DMS53 (cell line): ENCODE results near the gene BGLAP.

Experiments
- DNase-seq: peaks from one replicate; lab custom pipeline; 2025; lab: John Stamatoyannopoulos, UW

BGLAP gene

DNA sequence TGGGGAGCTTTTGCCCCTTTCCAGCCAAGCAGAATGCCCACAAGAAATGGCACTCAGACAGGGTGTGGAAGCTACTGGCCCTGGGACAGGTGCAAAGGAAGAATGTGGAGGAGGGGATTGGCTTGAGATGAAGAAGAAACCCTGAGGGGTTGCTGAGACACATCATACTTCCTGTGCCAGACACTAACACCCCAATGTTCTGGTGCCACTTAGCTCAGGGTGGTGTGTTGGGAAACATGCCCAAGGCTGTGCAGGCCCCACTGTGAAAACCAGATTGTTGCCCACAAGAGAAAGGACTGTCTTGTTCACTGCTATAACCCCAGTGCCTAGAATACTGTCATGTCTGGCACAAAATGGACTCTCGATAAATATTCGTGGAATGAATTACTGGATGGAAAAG, 15.7 kb downstream of the BGLAP start:
- no peak for DNase-seq

DNA sequence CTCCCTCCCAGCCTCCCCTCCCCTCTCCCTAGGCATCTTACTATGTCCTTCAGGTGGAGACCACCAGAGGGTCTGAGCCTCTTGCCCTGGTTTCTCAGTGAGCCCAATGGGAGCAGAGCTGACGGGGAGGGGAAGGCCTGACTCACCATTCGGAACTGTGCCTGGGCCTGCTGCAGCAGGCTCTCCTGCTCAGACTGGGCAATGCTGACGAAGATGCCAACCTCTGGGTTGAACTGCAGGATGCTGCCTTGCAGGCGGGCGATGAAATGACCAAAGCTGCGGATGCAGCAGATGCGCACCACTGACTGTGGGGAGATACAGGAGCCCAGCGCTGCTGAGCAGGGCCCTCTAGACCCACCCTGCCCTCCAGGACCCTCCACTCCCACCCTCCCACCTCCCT, 16.9 kb downstream of the BGLAP start:
- DNase-seq: no peak

DNA sequence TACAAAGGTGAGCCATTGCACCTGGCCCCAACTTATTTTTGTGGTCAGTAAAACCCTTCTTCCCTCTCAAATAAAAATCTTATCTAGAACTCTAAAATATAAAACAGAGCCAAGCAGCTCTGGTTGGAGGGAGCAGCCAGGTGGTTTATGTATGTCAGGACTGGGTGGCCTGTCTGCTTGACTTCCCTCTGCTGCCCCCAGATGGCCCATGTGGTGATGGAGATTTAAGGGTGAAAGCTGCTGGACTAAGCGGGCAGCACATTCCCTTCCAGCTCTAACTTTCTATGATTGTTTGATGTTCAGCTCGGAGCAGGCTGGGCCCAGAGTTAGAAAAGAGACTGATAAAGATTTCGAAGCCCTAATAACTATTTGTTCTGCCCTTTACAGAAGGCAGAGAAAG, 17.8 kb downstream of the BGLAP start:
- no peak for DNase-seq

DNA sequence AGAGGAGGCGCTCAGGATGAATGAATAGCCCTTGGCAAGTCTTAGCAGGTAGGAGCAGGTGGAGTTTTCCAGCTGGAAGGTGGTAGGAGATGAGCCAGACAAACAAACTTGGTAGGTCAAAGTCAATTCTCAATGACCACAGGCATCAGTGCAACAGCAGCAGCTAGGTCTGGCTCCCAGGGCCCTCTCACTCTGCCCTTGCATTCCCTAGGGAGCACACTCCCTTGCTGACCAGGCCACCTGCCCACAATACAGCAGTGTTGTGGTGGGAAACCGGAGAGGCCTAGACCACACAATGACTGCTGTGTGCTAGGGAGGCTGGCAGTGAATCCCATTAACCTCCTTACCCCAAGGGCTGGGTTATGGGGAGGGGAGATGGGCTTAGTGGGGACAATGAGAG, 18.9 kb downstream of the BGLAP start:
- no peak for DNase-seq

DNA sequence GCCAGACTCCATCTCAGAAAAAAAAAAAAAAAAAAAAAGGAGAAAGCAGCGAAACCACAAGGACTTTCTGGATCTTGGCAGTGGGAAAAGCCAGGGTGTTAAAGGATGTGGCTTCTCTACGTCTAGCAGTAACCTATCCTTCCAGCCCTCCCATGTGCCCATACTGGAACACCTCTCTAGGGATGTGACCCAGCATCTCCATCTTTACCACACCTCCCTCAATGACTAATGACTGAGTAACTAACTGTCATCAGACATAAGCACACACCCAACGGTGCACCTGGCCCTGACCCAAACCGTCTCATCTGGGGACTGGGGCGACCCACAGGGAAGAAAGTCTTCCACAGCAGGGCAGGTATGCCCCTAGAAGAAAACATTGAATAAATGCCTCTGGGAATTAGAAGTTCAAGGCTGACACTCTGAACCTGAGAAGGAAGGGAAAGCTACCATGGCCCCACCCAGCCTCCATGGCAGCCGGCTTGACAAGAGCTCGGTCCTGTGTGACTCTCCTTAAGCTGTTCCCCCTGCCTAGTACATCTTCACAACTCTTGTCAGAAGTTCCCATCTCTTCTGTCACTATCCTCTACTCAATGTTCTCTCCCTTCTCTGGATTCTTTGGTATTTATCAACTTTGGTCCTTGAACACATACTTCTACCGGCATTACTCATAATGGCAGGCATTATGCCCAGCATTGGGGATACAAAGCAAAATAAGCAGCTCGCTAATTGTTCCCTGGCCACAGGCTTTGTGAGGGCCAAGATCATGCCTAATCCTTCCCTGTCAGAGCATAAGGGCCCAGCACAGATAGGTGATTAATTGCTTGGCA, 20.7 kb downstream of the BGLAP start:
- no peak for DNase-seq

DNA sequence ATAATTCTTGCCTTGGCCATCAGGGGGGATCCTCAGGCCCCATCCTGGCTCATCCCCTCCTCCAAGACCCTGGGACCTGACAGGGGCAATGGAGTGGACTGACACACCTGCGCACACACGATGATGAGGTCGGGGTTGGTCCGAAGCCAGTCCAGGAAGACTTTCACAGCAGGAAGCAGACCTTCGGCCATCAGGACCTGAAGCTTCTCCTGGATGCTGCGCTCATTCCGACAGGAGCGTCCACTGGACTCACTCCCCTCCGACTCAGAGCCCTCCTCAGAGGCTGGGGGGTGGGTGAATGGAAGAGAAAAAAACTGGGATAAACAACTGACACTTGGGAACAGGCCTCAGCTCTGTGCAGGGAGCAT, 21.3 kb downstream of the BGLAP start:
- no peak for DNase-seq

DNA sequence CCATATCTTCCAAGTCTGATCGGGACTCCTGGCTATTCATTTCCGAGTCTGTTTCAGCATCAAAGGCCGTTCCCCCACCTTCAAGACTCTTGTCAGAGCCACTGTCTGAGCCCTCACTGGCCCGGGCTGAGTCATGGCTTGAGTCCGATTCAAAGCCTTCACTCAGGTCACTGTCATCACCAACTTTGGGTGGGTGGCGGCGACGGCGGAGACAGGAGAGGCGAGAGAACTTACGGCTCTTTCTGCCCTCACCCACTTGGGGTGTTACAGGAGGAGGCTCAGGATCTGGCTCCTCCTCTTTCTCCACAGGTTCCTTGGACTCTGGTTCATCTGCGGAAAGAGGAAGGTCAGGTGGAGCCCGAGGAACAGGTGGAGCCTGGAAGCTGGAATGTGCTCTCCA, 24.1 kb downstream of the BGLAP start:
- DNase-seq: no peak

DNA sequence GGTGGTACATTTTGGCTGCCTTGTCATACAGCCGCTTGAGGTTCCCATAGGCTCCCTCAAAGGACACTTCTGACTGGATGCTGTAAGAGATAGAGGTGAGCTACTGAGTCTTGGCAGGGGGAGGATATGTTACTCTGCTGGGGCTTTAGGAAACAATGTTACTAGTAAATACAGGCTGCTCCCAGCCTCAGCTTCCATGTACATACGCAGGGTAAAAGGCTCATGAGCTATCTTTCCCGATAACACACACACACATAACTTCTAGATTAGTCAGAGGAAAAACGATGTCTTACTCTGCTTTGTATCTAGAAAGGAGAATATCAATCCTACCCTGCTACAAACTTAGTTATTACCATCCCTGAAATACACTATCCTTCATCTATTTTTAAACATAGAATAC, 26.4 kb downstream of the BGLAP start:
- no peak for DNase-seq

DNA sequence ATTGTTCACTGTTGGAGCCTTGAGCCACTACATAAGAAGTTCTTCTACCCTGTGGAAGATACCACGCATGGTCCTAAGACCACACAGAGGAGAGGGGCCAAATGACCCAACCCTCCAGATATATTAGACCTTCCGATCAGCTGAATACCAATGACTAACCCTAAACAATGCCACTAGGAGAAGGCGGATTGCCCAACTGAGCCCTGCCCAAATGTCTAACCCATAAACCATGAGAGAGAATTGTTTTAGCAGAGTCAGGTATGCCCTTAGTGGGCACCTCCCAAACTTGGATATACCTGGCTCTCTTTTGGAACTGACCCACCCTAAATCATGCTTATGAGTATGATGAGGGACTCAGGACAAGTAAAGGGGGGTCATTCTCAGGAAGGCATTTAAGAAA, 28.3 kb downstream of the BGLAP start:
- no peak for DNase-seq

DNA sequence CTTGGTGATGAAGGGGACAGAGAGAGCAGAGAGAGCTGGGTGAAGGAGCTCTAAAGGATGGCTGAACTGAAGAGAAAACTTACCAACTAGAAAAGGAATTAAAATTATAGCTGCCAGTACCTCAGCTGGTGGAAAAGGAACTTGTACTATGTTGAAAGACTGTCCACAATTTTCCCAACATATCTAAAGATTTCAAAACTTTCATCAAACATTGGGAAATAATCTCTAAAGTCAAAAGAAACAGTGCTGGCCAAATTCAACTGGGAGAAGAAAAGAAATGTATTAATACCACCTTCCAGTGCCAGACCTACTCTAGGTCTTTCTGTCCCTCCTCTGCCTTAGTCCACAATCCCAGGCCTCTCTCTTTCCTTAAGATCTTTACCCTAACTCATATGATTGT, 34.5 kb downstream of the BGLAP start:
- DNase-seq: no peak

DNA sequence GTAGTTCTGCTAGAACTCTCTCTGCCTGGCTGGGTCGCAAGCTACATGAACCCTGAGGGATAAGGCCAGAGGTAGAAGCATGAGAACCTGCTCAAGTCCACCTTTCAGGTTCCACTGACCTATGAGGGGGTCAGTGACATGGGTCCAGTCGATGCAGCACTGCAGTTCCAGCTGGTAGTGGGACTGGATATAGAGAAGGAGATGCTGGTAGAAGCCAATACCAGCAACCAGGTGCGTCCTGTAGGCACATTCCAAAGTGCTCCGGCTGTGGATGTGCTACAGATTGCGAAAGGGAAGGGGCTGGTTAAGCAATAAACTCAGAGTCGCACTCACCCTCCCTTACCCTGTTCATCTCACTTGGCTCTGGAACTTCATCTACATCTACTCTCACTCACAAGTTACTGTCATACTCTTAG, 35.0 kb downstream of the BGLAP start:
- DNase-seq: no peak

DNA sequence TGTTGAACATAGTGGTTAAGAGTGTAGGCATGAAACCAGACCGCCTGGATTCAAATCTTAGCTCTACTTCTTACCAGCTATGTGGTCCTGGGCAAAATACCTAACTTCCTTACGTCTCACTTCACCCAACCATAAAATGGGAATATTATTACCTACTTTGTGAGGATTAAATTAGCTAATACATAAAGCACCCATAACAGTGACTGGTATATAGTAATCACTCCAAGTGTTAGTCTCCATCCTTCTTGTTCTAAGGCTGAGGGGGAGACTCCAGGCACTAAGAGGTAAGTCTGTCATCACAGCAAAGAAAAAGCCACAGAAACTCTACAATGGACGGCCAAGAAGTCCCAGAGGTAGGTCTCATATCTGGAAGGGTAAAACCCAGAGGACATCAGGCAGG, 37.9 kb downstream of the BGLAP start:
- DNase-seq: no peak

DNA sequence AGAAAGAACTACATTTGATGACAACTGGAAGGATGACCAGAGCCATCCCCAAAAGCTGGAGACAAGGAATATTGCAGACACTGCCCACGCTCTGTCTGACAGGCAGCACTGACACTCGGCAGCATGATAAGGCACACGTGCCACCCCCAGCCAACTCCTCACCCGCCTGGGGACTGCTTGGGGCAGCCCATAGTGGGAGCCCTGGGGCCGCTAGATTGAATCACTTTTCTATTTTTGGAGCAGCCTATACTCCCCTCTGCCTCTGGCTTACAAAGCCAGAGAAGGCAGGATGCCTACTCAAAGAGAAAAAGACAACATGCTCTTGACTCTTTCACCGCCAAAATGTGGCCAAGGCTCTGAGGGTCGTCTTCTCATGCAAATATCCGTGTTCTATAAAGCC, 39.3 kb downstream of the BGLAP start:
- DNase-seq: no peak

DNA sequence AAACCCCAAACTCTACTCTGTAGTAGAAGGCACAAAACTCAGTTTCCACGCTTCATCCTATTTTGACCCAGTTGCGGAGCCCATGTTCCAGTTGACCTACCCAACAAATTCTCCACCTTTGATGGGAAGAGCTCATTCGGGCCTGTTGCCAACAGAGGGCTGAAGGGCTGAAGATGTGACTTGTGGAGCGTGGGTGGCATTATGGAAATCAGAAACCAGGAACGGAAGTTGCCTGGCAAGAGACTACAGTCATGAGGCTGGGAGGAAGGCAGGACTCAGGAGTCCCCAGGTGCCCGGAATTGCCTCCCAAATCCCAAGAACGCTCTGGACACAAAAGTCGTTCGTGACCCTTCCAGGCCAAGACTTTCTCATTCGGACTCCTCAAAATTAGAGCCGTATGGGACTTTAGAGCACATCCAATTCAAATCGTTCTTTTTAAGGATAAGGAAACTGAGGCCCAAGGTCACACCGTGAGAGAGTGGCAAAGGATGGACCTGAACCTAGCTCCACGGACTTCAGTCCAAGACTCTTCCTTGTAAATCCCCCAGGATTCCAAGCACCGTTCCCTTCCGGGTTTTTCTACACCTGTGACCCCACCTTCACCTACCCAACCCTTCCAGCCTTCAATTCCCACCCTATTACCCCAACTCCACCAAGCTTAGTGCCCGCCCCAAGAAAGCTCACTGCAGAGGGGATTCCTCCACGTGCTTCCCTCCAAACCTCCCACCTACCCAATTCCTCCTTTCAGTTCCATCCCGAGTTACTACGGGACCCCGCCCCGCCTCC, 39.9 kb downstream of the BGLAP start:
- peak; percentile 74 for DNase-seq

DNA sequence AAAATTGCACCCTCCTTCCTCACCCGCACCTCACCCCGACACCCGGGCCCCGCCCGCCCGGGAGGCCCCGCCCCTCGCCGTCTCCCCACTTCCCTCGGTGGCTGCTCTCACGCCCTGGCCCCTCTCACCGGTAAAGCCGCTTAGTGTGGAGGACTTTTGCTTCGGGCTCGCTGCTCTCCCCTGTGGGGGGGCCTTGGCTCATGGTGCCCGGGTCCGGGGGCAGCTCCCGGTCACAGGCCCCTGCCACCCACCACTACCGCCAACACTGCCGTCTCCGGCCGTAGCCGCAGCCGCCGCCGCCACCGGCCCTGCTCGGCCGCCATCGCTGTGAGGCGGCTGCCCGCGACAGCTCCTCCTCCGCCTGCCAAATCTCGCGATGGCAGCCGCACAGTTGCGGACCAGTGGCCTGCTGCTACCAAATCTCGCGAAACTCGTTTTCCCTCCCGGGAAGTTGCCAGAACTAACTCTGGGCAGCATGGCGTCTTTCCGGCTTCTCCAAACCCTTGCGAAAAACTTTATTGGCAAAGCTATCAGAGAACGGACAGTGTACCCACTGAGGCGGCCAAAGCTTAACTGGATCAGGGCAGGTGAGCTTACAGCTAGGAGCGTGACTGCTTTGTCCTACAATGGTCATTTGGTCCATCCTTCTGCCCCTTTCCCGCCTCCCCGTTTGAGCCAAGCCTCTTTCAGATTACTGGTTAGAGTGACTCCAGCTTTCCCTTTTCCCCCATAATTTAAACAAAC, 40.7 kb downstream of the BGLAP start, which contains the start of gene SMG5:
SMG5 (minus strand) TSS at position 347 of the 744 bp plus-strand sequence; CDS start at position 202, 145 bp downstream.
- DNase-seq: peak; percentile 99

DNA sequence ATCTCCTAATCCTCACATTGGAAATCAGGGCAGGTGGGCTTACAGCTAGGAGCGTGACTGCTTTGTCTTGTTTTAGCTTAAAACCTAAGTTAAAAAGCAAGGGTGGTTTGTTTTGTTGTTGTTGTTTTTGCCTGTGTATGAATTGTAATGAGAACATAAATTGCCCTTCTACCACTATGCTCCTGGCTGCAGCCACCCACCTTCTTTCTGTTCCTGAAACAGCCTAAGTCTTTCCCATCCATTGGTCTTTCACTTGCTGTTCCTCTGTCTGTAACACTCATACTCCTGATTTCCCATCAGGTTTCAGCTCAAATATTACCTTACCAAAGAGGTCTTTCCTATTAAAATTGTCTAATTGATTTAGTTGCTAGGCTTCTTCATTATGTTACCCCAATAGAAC, 41.5 kb downstream of the BGLAP start:
- DNase-seq: no peak

DNA sequence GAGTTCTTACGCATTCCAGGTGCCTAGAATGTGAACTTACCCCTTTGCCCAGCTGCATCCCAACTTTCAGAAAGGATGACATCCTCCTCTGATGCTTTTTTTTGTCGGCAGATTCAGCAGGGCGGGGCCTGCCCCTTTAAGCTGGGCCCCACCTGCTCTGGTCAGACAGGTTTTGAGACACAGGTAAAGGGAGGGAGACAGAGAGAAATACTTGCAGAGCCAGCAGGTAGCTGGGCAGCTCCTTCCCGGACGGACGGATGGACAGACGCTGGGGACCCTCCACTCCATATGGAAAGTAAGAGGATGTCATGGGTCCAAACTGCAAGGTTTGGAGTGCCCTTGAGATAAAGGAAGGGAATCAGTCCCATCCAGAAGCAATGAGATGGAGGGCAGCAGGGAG, 42.1 kb downstream of the BGLAP start, which contains the start of gene TMEM79:
TMEM79 (plus strand) TSS at position 214 of the 400 bp plus-strand sequence. CDS start 902 bp downstream, outside the sequence.
- peak; percentile 43 for DNase-seq

DNA sequence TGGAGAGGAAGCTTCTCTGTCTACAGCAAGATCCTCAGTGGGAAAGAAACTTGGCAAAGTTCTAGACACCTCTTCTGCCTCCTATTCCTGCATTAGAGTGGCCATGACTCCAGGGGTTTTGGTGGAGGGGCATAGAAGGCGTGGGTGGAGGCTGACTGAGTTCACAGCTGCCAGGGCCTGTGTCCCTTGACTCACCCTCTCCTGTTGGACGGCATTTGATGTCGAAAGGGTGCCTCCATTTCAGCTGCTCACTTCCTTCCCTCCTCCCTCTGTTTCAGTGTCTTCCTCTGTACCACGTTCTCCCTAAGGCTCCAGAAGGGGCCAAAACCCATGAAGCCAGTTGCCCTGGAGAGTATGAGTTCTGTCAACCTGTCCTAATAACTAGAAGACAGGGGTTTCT, 42.8 kb downstream of the BGLAP start:
- DNase-seq: no peak

DNA sequence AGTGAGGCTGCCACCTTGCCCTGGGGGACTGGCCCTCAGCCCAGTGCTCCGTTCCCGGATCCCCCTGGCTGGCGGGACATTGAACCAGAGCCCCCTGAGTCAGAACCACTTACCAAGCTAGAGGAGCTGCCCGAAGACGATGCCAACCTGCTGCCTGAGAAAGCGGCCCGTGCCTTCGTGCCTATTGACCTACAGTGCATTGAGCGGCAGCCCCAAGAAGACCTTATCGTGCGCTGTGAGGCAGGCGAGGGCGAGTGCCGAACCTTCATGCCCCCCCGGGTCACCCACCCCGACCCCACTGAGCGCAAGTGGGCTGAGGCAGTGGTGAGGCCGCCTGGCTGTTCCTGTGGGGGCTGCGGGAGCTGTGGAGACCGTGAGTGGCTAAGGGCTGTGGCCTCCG, 43.5 kb downstream of the BGLAP start:
- DNase-seq: no peak

DNA sequence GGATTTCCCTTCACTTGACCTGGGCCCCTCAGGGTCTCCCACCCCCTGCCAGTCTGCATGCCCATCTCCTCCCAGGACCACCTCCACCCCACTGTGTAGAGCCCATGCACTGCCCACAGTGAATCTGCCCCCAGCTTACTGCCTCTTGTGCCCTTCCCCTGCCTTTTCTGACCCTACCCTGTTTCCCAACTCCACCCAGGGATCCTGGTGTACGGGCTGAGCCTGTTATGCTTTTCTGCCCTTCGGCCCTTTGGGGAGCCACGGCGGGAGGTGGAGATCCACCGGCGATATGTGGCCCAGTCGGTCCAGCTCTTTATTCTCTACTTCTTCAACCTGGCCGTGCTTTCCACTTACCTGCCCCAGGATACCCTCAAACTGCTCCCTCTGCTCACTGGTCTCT, 44.1 kb downstream of the BGLAP start:
- no peak for DNase-seq

DNA sequence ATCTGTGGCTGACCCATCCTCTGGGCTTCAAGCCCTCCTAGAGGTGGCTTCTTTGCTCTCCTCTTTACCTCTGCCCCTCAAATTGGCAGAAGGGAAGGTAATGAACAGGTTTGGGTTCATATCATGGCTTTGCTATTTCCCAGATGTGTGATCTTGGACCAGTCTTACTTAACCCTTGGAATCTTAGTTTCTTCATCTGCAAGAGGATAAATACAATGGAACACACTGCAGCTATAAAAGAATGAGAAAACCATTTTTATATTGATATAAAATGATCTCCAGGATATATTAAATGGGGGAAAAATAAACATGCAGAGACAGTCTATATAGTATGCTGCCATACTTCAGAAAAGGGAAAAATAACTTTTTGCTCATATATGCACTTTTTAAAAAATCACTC, 47.9 kb downstream of the BGLAP start:
- DNase-seq: no peak

DNA sequence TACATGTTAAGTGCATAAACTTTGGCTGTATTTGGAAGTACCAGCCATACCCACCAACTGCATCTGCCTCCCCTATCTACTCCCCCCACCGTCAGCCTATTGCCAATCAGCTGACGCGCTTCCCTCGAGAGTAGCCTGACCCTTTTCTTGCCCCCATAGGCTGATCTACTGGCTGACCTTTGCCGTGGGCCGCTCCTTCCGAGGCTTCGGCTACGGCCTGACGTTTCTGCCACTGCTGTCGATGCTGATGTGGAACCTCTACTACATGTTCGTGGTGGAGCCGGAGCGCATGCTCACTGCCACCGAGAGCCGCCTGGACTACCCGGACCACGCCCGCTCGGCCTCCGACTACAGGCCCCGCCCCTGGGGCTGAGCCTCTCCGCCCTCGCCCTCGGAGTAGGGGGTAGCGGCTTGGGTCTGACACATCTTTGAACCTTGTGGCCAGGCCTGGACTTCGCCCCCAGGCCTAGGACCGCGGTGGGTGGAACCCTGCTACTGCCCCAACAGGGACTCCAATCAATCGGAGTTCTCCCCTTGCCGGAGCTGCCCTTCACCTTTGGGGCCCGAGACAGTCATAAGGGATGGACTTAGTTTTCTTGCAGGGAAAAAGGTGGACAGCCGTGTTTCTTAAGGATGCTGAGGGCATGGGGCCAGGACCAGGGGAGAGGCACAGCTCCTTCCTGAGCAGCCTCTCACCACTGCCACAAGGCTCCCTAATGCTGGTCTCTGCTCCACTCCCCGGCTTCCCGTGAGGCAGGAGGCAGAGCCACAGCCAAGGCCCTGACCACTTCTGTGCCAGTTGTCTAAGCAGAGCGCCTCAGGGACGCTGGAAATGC, 49.5 kb downstream of the BGLAP start:
- peak; percentile 90 for DNase-seq
